ENCODE data around the gene SKP1. TPM values are rescaled to one million over a fixed set of nuclear protein-coding genes. Genes with fewer than 3 reads are reported as not detected.
"Not testable (repeated sequence)": the region's sequence is repeated elsewhere in the genome, so short reads cannot be mapped to it uniquely, and the experiment has no call there.

Gene SKP1
- total RNA-seq = 340 TPM

DNA sequence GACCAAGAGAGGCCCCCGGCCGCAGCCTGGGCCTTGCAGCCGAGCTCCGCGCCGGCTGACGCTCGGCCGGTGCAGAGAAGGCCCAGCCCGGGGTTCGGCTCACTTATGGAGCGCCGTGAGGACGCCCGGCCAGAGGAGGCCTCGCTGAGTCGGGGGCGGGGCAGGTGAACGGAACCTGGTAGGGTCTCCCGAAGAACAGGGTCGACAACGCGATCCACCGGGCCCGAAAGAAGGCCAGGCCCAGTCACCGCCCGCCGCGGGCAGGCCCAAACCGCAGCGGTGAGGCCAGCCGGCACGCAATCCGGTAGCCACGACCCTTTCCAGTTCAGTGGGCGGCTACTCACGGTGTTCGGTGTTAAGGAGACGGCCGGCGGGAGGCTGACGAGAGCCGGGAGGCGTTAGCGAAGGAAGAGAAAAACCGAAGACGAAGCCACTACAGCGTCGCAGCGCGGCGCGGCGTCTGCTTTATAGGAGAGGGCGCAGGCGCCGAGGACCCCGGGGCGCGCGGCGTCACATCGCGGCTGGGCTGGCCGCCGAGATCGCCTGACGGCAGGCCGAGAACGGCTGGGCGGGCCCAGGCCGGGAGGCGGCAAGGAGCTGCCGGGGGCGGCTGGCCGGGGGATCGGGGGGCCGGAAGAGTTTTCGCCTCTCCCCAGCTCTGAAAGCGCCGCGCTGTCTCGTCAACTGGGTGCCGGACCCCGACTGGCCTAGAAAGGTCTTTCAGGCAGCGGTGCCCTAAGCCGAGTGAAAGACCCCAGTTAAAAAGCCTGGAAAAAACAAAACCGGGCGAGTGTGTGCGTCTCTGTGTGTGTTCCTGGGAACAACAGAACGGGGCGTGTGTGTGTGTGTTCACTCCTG is at the start of gene SKP1:
TSS of gene SKP1 (minus strand) at position 440 of the 858 bp plus-strand sequence. CDS start 2,928 bp downstream, outside the sequence.
- DNase-seq (ENCODE audit: low spot score) = peak; percentile 84

GRCh38 chr5:134225780-134226440 is 49.2 kb upstream of the SKP1 start, which contains the start of gene PPP2CA:
Gene PPP2CA (minus strand): TSS chr5:134226073. CDS start chr5:134225861, 212 bp downstream.
- DNase-seq (ENCODE audit: low spot score) = peak; percentile 99

- DNase-seq (ENCODE audit: low spot score) = peak; percentile 49
Measured at GRCh38 chr5:134224888-134225779, 48.4 kb upstream of the SKP1 start.

DNA sequence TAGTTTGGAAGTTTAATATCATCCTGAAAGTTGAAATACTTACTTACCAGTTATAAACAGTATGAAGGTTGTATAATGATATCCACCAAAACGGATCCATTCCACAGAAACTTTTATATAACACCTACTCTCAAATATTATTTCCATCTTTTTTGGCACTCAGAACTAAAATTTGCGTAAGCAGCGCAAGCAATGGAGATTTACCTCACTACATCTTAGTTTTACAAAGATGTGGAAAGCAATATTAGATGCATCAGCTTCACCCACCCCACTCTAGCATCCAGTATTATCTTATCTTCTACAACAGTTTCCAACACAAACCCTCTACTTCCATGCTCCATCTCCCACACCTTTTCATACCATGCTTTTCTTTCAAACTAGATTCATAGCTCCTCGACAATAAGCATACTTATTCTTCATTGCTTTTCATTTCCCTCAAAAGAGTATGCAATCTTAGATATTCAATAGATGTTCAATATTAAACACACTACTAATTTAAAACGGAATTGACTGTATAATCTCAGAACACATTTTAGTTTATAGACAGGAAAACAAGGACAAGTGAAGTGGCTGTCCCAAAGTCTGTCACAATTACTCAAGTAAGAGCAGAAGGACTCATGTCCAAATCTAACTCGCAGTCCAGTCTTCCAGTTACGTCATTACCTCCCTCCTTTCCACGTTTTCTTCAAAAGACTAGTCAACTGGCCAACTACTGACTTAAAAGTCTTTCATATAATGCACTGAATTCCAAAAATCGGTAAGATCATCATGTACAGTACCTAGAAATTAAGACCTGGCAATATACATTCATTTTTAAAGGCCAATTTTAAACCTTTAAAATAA is 46.9 kb upstream of the SKP1 start:
- no peak for DNase-seq (ENCODE audit: low spot score)

DNA sequence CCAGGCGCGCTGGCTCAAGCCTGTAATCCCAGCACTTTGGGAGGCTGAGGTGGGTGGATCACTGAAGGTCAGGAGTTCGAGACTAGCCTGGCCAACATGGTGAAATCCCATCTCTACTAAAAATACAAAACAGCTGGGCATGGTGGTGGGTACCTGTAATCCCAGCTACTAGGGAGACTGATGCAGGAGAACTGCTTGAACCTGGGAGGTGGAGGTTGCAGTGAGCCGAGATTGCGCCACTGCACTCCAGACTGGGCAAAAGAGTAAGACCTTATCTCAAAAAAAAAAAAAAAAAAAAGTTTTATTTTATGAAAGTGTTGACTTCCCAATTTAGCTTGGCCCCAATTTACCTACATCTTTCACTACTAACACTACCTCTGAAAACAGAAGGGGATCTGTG is 44.9 kb upstream of the SKP1 start:
- not testable (repeated sequence) for DNase-seq (ENCODE audit: low spot score)

DNA sequence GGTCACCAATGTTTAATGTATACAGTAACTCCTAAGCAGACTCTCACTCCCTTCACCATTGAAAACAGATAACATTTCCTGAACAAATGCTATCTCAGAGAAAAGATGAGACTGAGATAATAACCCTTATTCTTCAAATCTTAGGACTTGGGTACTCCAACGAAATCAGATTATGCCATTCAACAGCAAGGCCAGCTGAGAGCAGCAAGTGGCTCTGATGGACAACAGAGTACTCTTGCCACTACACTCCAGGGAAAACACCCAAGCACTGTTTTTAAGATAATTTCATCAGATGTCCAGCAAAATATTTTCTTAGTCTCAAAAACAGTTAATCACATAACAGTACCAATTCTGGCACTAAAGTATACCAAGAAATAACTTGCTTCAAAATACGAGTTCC is 39.0 kb upstream of the SKP1 start:
- no peak for DNase-seq (ENCODE audit: low spot score)

DNA sequence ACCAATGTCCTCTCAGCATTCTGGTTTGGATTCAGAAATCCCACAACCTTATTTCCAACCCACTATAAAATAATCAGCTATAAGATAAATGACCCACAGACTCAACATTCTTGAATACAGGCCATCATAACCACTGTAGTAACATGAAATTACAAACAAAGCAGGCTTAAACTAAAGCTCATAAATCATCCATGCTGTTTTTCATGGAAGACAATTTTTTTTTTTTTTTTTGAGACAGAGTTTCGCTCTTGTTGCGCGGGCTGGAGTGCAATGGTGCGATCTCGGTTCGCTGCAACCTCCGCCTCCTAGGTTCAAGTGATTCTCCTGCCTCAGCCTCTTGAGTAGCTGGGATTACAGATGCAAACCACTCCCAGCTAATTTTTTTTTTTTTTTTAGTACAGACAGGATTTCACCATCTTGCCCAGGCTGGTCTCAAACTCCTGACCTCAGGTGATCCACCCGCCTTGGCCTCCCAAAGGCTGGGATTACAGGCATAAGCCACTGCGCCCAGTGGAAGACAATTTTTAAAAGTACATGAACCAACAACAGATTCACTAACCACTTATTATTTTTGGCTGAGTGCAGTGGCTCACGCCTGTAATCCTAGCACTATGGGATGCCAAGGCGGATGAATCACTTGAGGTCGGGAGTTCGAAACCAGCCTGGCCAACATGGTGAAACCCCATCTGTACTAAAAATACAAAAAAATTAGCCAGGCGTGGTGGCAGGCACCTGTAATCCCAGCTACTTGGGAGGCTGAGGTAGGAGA is 34.7 kb upstream of the SKP1 start:
- not testable (repeated sequence) for DNase-seq (ENCODE audit: low spot score)

GRCh38 chr5:134209477-134210245 is 32.9 kb upstream of the SKP1 start:
- DNase-seq (ENCODE audit: low spot score) = no peak

DNA sequence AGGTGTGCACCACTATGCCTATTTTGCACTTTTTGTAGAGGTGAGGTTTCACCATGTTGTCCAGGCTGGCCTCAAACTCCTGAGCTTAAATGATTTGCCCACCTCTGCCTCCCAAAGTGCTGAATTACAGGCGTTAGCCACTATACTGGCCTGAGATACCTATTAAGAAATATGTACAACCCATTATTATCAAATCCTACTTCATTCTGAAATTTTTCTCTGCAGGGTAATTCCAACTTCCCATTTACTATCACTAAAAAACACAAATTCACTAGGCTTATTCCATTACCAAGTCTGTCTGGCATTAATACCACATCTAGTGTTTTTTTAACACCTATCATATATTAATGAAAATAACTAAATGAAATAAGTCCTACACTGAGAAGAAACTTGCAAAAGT is 30.9 kb upstream of the SKP1 start:
- DNase-seq (ENCODE audit: low spot score) = no peak

DNA sequence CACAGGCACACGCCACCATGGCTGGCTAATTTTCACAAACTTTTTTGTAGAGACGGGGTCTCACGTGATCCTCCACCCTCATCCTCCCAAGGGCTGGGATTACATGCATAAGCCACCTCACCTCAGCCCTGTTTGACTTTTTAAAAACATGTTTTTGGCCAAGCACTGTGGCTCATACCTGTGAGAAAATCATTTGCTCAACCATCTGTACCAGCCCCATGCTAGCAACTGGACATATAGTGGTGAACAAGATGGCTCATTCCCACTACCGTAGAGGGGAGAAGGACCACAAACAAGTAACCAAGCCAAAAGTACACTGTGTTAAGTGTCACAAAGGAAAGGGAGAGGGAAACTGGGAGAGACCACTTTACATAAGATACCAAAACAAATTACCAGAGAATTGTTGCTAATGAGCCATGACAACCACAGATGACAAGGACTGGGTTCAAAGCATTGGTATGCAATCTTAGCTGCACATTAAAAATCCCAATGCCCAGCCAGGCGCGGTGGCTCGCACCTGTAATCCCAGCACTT is 29.9 kb upstream of the SKP1 start:
- DNase-seq (ENCODE audit: low spot score) = no peak

DNA sequence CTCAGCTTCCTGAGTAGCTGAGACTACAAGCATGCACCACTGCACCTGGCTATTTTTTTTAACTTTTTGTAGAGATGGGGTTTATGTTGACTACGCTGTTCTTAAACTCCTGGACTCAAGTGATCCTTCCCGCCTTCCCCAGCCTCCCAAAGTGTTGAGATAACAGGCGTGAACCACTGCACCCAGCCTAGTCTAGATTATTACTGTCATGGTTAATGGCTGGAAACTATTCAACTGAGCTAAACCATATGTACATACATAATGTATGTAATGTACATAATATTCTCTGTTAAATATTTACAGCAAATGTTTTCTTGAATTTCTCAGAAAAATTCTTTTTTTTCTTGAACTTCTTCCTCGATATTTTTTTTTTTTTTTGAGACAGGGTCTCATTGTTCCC is 27.8 kb upstream of the SKP1 start:
- no peak for DNase-seq (ENCODE audit: low spot score)

- no peak for DNase-seq (ENCODE audit: low spot score)
Measured at GRCh38 chr5:134203630-134204029, 26.9 kb upstream of the SKP1 start.

GRCh38 chr5:134195666-134196065 is 18.9 kb upstream of the SKP1 start:
- no peak for DNase-seq (ENCODE audit: low spot score)

DNA sequence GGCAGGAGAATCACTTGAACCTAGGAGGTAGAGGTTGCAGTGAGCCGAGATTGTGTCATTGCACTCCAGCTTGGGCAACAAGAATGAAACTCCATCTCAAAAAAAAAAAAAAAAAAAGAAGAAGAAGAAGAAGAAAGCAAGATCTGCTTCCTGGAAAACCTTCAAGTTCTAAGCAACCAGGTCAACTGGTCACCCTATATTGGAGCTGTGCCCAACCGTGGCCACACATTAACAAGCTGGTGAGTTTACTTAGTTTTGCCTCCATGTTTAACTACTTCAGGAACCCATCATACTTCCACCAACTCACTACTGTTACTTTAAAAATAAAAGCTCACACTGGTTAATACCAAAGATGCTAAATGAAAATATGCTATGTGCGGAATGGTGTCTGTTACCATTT is 12.3 kb upstream of the SKP1 start:
- peak; percentile 58 for DNase-seq (ENCODE audit: low spot score)

- no peak for DNase-seq (ENCODE audit: low spot score)
Measured at GRCh38 chr5:134188092-134188491, 11.3 kb upstream of the SKP1 start.

DNA sequence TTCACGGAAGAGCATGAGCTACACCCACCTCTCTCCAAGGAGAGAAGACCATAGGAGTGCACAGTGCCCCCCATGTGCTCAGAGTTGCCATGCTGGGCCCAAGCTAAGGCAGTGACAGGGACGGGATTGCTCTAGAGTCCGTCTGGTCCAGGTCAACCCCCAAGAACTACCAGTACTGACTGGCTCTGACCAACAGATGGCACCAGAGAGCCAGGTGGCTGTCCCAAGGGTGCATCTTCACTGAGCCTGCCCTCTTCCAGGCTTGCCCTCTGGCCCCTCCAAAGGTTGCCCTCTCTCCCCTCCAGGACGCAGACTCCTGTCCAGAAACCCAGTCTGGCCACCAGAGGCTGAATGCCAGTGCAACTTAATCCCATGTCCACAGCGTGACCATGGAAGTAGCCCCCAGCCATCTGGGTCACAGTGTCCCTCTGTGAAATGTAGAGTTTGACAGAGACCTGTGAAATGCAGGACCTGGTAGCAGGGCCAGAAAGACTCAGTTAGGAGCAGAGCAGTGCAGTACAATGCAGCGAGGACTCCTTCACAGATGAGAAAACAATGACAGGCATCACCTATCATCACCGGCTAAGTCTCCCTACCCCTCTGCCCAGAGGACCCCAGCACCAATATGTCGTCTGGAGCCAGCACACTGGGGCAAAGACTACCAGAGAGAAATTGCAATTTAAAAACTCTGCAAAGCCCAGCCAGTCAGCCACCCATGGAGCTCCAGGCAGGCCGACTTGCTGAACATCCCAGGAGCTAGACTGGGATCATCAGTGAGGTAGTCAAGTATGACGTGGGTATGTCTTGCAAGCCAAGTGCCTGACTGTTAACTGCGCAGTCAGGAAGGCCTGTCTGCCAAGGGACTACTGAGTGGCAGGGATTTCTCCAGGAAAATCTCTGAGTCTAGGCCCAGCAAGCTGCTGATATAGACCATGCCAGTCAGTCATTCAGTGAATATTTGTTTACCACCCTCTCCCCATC is 7.7 kb upstream of the SKP1 start:
- peak; percentile 65 for DNase-seq (ENCODE audit: low spot score)

- no peak for DNase-seq (ENCODE audit: low spot score)
Measured at GRCh38 chr5:134183481-134183880, 6.7 kb upstream of the SKP1 start.

GRCh38 chr5:134178096-134178419 is 1.3 kb upstream of the SKP1 start:
- no peak for DNase-seq (ENCODE audit: low spot score)

Data from mucosa of gallbladder (tissue), 1 donor.